Mucosa of gallbladder (tissue), 1 donor: ENCODE results near the gene KCNJ16. TPM values are rescaled to one million over a fixed set of nuclear protein-coding genes. Genes with fewer than 3 reads are reported as not detected.

ENCODE experiments used
- DNase-seq: peaks from one replicate; pipeline ENCODE4 v3.0.0-alpha.2; 2020; ENCODE audit warnings: low spot score
- total RNA-seq: library from RNA; stranded (reverse); gene quantifications from one replicate; pipeline ENCODE4 v1.2.1, GENCODE V29; 2021
- donor health status: DM: no; HTN: no; CAD: no.

Gene KCNJ16
- total RNA-seq, 1 donor from 2014 or later: 93.9 TPM

DNA sequence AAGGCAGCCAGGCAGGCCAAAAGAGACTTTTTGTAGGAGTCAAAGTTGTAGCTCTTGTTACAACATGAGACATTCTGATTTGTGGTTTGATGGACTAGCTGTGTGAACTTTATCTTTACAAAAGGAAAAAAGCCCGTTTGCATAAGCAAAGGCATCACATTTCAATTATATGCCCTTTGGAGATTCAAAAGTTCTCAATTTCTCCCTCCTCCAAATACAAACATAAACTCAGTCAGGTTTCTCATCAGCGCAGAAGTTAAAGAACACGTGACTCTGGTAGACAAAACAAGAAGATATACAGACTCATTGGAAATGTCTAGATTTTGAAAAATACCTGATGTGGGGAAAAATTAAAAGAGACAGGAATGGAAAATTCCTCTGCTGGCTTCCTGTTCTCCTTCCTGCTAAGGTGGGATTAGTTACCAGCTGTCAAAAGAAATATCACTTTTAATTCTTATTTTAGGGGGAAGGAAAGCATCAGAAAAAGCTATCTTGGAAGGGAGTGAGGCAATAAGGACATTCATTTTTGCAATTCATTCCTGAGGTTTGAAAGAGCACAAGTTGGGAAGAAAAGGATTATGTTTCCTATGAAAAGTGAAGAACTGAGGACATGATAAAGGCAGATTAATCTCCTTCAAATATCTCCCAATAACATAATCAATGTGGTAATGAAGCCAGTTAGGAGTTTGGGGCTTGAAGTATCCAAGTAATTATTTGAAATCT is 4.6 kb upstream of the KCNJ16 start:
- DNase-seq: no peak

GRCh38 chr17:70071127-70071526 is 3.9 kb upstream of the KCNJ16 start:
- DNase-seq: no peak

GRCh38 chr17:70071620-70072019 is 3.4 kb upstream of the KCNJ16 start:
- DNase-seq: no peak

- DNase-seq: no peak
These were observed 2.3 kb upstream of the KCNJ16 start for GRCh38 chr17:70072546-70073309.

- DNase-seq: no peak
These were observed 1.7 kb upstream of the KCNJ16 start for GRCh38 chr17:70073310-70073709.

GRCh38 chr17:70073799-70074198 is 1.2 kb upstream of the KCNJ16 start:
- no peak for DNase-seq

- DNase-seq: no peak
These were observed 692 bp upstream of the KCNJ16 start for GRCh38 chr17:70074236-70074830.

DNA sequence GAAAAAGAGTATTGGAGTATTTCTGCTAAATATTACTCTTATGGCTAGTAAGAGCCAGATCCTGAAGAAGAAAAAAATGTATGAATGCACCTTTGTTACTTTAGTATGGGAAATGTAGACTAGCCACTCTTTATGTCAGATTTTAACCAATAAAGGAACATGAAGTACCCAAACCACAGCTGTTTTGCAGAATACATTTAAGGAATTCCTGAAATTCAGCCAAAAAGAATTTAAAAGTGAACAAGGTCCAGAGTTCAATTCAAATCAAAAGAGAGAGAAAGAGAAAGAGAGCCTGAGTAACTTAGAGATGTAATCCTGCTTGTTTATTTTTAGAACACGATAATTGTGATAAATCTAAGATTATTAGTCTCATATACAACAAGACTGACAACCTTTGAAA is 1.2 kb downstream of the KCNJ16 start:
- no peak for DNase-seq

DNA sequence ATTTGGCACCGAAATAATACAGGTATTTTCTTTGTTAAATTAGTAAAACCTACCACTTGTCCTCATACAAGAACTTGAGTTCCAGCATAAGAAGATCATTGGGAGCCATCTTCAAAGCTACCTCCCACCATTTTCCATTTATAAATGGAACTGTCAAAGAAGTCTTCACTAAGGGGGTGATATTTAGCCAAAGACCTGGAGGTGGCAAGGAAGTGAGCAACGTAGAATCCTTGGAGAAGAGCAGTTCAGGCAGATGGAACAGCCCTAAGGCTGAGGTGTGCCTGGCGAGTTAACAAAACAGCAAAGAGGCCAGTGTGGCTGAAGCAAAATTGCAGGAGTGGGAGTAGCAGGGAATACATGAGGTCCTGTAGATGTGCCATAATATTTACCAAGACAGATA is 1.8 kb downstream of the KCNJ16 start:
- no peak for DNase-seq

DNA sequence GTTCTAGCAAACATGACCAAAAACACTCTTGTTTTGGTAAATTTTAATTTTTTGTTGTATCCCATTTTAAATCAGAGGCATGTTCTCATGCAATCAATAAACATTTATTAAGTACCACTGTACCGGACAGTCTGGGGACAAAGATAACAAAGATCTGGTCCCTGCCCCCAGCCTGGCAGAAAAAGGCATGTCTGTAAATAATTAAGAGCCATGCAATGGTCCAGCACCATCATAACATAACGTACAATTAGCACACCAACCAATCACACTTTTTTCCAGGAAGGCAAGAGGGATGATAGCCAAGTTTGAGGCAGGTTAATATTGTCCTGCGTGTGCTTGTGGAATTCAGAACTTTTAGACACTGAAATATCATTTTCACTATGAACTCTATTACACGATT is 3.5 kb downstream of the KCNJ16 start:
- DNase-seq: peak; percentile 36

DNA sequence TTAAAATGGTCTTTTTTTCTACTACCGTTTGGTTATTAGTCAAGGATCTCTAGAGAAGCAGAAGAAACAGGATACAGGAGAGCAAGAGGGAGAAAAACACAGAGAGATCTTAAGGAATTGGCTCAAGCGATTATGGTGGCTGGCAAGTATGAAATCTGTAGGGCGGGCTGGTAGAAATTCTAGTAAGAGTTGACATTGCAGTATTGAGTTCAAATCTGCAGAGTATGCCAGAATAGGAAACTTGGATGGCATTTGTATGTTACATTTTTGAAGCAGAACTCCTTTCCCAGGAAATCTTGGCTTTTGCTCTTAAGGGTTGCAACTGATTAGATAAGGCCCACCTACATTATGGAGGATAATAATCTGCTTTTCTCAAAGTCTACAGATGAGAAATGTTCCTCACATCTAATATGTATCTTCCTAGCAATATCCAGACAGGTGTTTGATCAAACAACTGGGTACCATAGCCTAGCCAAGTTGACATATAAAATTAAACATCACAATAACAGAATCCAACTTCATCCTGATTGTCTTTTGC is 4.0 kb downstream of the KCNJ16 start:
- no peak for DNase-seq

GRCh38 chr17:70080541-70081347 is 5.7 kb downstream of the KCNJ16 start:
- no peak for DNase-seq

DNA sequence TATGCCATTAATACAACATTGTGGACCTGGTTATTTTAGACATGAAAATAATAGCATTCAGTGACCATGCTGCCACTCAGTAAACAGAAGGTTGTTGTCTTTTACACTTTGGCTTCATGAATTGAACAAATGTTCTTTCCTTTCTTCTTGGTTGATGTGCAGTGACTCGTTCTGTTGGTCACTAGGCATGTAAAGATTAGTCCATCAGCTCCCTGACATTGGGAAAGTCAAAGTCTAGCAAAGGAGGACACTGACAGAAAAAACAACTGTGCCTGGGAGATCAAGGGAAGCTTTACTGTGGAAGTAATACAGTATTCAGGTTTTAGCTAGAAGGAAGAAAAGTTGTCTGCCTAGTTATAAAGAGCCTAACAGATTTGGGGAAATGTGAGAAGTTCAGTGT is 6.9 kb downstream of the KCNJ16 start:
- DNase-seq: no peak

DNA sequence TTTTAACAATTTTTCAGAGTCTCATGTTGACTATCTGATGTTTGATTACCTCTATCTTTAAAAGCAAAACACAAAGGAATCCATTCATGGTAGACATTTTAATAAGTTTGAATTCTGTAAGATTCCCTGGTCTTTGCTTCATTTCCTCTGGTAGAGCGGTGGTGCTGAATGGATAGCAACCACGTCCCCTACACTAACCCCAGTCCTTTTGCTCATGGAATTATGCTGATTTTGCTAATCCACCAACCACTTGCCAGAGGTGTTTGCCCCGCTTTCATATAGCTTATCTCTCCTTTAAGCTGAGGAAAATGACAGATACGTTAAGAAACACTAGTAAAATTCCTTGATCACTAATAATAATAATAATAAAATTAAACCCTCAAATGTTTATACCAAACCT is 9.5 kb downstream of the KCNJ16 start:
- no peak for DNase-seq

DNA sequence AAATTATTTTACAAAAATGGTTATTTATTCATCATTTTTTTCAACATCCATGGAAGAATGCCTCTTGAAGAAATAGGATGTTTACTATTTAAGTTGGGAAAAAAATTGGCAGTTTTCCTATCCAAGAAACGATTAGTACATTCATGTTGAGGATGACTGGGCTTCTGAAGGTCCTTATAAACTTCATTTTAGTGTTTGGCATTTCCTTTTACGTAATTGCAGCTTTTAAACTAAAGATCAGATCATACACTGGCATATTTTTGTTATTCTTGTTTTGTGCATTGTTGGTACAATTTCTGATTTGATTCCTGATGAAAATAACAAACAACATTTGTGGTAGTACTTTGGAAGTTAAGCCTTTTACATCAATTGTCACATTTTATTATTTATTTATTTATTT is 11.5 kb downstream of the KCNJ16 start:
- no peak for DNase-seq

DNA sequence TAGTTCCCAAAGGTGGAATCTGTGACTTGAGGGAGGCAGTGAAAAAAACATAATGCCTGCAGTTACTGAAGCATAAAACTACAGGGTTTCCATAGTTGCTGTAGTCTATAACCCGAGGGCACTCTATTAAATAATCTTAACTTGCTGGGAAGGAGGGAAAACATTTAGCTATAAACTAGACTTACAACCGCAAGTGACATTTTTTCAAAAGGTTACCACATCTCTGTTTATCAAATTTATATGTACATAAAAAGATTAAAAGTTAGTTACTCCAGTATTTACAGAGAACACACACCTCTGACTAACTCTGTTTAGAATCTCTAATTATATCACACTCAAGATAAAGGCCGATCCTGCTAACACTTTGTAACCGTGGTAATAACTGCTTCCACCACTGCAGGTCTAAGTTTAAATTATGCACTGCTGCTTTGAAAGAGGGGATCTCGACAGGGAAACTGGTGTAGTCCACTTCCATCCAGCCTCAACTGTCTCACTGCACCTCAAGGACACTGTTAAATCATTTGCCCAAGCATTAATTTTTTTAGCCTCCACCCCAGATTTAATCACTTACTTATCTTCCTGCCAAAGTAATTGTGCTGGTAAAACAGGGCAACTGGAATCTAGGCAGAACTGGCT is 14.6 kb downstream of the KCNJ16 start:
- peak; percentile 29 for DNase-seq

DNA sequence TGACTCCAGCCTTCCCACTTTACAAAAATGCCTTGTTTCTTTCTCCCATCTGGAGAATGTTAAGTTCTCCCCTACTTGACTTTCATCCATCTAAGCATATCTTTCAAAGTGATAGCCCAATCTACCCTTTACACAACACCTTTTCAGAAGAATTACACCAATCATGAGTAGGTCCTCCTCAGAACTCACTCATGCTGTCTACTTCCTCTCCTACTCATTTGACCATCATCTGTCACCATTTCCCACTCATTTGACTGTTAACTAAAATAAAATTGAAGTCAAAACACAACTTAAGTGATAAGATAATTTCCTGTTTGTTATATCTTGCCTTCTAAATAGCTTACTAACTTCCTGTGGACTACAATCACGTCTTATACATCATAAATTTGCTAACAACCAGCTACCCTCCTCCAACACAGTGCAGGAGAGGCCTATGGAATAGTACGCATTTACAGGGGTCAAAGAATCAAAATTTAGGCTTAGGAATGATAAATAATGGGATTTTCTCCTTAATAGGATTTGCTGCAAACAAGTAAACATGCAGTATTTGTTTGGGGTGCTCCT is 16.1 kb downstream of the KCNJ16 start:
- no peak for DNase-seq

- no peak for DNase-seq
These were observed 16.7 kb downstream of the KCNJ16 start for GRCh38 chr17:70091696-70092095.

DNA sequence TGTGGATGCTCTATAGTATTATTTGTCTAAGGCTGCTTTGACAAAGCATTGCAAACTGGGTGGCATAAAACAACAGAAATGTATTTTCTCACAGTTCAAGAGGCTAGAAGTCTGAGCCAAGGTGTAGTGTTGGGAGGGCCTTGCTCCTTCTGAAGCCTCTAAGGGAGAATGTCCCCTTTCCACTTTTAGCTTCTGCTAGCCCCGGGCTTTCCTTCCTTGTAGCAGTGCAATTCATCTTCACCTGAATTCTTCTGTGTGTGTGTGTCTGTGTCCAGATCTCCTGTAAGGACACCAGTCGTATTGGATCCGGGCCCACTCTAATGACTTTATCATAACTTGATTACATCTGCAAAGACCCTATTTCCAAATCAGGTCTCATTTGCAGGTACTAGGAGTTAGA is 18.1 kb downstream of the KCNJ16 start:
- DNase-seq: no peak

- no peak for DNase-seq
These were observed 20.4 kb downstream of the KCNJ16 start for GRCh38 chr17:70095455-70095854.

DNA sequence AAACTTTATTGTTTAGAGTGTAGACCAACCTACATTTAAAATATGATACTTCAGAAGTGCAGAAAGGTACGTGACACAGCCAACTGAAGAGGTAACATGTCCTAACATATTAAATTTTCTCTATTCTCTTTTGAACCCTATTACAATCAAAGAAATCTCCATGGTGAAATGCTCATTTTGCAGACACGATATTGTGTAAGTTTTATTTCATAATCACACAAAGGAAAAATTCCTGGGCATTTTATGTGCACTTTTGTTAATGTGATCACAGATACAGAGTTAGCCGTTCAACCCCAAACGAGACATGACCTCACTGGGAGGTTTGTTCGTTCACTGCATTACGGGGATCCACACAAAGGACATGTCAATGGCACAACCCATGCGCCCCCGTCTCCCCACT is 21.8 kb downstream of the KCNJ16 start:
- DNase-seq: no peak
